SK-N-SH (cell line): ENCODE data around the gene CFAP58.

Source experiments
- FOXM1 ChIP-seq: IDR thresholded peaks from 2 replicates; pipeline ENCODE4 v1.4.0; 2012; ENCODE audit warnings: low read depth, mild to moderate bottlenecking
- NFIC ChIP-seq: IDR thresholded peaks from 2 replicates; pipeline ENCODE4 v1.4.0; 2012; ENCODE audit warnings: borderline replicate concordance
- RXRA ChIP-seq: IDR thresholded peaks from 2 replicates; pipeline ENCODE4 v1.4.0; 2012; ENCODE audit warnings: low read depth, mild to moderate bottlenecking, borderline replicate concordance
- SIN3A ChIP-seq: IDR thresholded peaks from 2 replicates; pipeline ENCODE4 v1.6.1; 2012; ENCODE audit warnings: low read depth, mild to moderate bottlenecking, low read length, moderate library complexity, borderline replicate concordance
- TF ChIP-seq, protein P1 (sequence below): fragments of 200-600 bp; sonication (generic); IDR thresholded peaks from 2 replicates; pipeline ENCODE4 v1.6.1; 2017; ENCODE audit warnings: antibody characterized with exemption, mild to moderate bottlenecking, moderate library complexity

DNA sequence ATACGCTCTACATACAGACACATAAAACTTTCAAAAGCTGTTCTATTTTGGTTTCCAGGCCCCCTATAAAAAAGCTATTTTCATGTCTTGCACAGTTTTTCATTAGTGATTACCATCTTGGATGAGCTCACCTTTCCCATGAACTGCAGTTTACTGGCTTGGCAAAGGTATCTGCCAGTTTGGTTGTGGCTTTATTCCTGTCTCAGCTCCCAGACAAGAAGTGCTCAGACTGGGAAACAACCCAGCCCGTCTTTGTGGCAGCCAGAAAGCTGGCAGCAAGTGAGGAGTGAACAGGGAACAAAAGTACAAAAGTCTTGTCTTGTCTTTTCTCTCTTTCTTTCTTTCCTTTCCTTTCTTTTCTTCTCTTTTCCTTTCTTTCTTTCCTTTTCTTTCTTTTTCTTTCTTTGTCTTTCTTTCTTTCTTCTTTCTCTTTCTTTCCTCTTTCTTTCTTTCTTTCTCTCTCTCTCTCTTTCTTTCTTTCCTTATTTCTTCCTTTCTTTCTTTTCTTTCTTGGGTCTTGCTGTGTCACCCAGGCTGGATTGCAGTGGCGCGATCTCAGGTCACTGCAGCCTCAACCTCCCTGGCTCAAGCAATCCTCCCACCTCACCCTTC is 138.8 kb downstream of the CFAP58 start:
- TF ChIP-seq FOXM1 (no peak), SIN3A (no peak), NFIC (no peak), RXRA (no peak)
- TF ChIP-seq, protein P1, sequence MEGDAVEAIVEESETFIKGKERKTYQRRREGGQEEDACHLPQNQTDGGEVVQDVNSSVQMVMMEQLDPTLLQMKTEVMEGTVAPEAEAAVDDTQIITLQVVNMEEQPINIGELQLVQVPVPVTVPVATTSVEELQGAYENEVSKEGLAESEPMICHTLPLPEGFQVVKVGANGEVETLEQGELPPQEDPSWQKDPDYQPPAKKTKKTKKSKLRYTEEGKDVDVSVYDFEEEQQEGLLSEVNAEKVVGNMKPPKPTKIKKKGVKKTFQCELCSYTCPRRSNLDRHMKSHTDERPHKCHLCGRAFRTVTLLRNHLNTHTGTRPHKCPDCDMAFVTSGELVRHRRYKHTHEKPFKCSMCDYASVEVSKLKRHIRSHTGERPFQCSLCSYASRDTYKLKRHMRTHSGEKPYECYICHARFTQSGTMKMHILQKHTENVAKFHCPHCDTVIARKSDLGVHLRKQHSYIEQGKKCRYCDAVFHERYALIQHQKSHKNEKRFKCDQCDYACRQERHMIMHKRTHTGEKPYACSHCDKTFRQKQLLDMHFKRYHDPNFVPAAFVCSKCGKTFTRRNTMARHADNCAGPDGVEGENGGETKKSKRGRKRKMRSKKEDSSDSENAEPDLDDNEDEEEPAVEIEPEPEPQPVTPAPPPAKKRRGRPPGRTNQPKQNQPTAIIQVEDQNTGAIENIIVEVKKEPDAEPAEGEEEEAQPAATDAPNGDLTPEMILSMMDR = no peak
